ENCODE data around the gene ARHGDIB.

ARHGDIB gene

DNA sequence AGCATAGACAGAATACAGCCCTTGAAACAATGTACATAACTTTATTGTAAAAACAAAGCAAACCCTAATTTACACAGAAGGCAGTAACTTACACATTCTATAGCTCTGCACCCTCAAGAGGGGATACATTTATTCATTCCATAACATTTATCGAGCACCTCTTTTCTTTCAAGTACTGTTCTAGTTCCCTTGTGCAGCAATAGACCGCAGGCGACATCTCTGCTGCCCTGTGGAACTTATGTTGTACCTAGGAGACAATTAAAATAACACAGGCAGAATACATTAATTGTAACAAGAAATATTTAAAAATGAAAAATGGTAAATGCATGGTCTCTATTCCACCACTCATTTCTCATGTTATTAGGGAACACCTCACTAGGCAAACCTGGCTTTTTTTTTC lies 1.4 kb upstream of the ARHGDIB start:
- Histone ChIP-seq H3K9me3 (ENCODE audit: low read depth, low read length) (no peaks in the 10 kb centered on the region), H3K4me3 (no peak overlapping the region), H3K36me3 (ENCODE audit: insufficient read depth, low read length) (no peaks in the 10 kb centered on the region), H3K27ac (peak overlapping the region; percentile 93), H3K9ac (ENCODE audit: insufficient read length) (no peak overlapping the region)
- TF ChIP-seq POLR2AphosphoS5 (IDR thresholded peaks at IDR 0.05; ENCODE audit: borderline replicate concordance, low read depth, low read length) (no peak), EZH2 (IDR thresholded peaks at IDR 0.05) (no peak)
- no peak for DNase-seq (ENCODE audit: low read depth, low spot score)

DNA sequence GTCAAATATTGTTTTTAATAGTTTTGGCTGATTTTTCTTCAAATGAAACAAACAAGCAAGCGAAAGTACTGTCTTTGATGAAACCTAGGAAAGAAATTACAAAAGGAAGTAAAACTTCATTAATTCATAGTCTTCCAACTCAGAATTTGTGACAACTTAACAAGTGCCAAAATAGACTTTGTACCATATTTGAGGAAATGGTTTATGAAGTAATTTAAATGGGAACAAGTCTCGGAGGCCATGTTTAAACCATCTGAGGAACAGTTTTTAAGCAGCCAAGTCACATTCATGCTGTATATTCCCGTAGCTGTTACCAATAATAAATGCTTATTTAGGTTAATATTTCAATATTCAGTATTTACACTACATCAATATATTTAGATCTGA lies 745 bp upstream of the ARHGDIB start:
- Histone ChIP-seq H3K9ac (ENCODE audit: insufficient read length) (peak overlapping the region; percentile 57), H3K4me3 (peak overlapping the region; percentile 75), H3K9me3 (ENCODE audit: low read depth, low read length) (no peaks in the 10 kb centered on the region), H3K36me3 (ENCODE audit: insufficient read depth, low read length) (no peaks in the 10 kb centered on the region), H3K27ac (peak overlapping the region; percentile 93)
- DNase-seq (ENCODE audit: low read depth, low spot score) = no peak
- TF ChIP-seq POLR2AphosphoS5 (IDR thresholded peaks at IDR 0.05; ENCODE audit: borderline replicate concordance, low read depth, low read length) = no peak

DNA sequence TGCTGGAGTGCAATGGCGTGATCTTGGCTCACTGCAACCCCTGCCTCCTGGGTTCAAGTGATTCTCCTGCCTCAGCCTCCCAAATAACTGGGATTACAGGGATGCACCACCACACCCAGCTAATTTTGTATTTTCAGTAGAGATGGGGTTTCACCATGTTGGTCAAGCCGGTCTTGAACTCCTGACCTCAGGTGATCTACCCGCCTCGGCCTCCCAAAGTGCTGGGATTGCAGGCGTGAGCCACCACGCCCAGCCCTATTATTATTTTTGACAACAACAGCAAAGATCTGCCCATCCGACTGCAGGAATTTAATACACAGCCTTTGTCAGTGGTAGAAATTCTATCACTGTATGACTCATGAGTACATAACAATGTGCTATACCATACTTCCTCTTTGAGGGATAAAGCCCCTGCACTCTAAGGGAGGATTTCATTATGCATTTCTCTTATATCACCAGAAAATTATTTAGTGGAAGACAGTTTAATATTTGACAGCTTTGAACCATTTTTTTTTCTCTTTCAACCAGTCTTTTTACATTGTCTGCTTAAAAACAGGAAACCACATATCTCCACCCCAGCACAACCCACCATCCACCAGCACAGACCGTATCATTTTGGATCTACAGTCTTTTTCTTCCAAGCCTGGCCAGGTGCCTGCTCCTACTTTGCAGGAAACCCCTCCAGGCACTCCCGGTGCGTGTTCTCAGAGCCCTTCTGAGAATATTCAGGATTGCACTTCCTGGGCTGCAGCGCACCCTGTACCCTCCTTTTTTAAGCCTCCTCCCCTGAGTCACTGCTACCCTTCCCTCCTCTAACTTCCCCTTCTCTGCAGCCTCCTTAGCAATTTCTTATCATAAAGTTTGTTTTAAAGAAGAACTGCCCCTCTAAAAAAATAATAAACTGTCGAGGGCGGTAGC lies 594 bp downstream of the ARHGDIB start:
- TF ChIP-seq FOXP2 (optimal IDR thresholded peaks at IDR 0.05; ENCODE audit: control extremely low read depth, extremely low read length, insufficient read depth) = no peak
- no peak; the same call in 1 of the 2 replicates for TF ChIP-seq POLR2AphosphoS5 (IDR thresholded peaks at IDR 0.05; ENCODE audit: borderline replicate concordance, low read depth, low read length)
- no peak for TF ChIP-seq EZH2 (IDR thresholded peaks at IDR 0.05)
- Histone ChIP-seq H3K9me3 (ENCODE audit: low read depth, low read length) (no peaks in the 10 kb centered on the region), H3K36me3 (ENCODE audit: insufficient read depth, low read length) (no peaks in the 10 kb centered on the region), H3K27ac (peak overlapping the region; percentile 93), H3K9ac (ENCODE audit: insufficient read length) (peak overlapping the region; percentile 36), H3K4me3 (peak overlapping the region; percentile 75)
- peak; percentile 94 for DNase-seq (ENCODE audit: low read depth, low spot score)

DNA sequence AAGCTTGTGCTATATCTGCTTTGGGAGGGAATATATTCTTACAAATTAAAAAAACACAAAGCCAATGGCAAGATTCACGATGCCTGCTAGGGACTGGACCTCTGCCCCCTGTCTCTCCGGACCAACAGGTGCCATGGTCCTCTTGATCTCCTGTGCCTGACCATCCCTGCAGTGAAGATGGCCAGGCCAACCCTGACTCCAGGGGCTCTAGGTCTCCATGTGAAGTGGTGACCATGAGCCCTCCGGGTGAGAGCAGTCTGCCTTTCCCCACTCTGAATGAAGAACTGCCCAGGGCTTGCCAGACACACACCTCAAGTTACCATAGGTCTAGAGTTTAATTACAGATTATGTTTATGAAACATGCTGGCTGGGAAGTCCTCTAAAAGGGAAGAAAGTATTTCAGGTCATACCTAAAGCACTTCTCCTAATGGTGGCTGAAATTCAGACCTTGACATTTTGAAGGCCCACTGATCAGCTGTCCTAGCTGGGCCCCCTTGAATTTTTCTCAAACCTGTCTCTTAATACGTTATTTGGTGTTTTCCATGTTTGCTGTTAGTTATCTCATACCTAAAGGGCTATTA lies 1.4 kb downstream of the ARHGDIB start:
- no peak overlapping the region for H3K9ac ChIP-seq (ENCODE audit: insufficient read length)

DNA sequence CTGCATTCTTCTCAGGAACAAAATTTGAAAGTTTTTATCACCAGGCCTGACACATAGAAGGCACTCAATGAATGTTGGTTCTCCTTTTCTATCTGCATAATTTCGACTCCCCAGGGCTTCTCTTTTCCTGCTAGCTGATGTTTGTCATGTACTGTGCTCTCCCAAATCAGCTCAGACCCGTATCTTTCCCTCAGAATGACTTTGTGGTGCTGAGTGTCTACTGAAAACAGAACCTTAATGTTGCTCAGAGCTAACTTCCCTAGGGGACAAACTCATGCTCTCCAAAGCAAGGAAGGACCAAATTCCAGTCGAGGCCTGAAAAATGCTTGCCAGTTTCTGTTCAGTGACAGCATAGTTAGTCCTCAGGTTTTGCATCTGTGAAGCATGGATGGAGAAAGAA lies 1.9 kb downstream of the ARHGDIB start:
- H3K36me3 ChIP-seq (ENCODE audit: insufficient read depth, low read length) = no peaks in the 10 kb centered on the region
- TF ChIP-seq EZH2 (IDR thresholded peaks at IDR 0.05) (no peak), POLR2AphosphoS5 (IDR thresholded peaks at IDR 0.05; ENCODE audit: borderline replicate concordance, low read depth, low read length) (no peak)
- no peak for DNase-seq (ENCODE audit: low read depth, low spot score)
- H3K4me3 ChIP-seq = no peak overlapping the region
- H3K9me3 ChIP-seq (ENCODE audit: low read depth, low read length) = no peaks in the 10 kb centered on the region
- no peak overlapping the region for H3K9ac ChIP-seq (ENCODE audit: insufficient read length)
- peak overlapping the region; percentile 93 for H3K27ac ChIP-seq

More for the DNA sequence above, 1.4 kb downstream of the ARHGDIB start:
- no peak for TF ChIP-seq POLR2AphosphoS5 (IDR thresholded peaks at IDR 0.05; ENCODE audit: borderline replicate concordance, low read depth, low read length)
- TF ChIP-seq FOXP2 (optimal IDR thresholded peaks at IDR 0.05; ENCODE audit: control extremely low read depth, extremely low read length, insufficient read depth) = no peak
- TF ChIP-seq EZH2 (IDR thresholded peaks at IDR 0.05) = no peak
- no peaks in the 10 kb centered on the region for H3K36me3 ChIP-seq (ENCODE audit: insufficient read depth, low read length)
- peak overlapping the region; percentile 93 for H3K27ac ChIP-seq
- H3K4me3 ChIP-seq = peak overlapping the region; percentile 14; the same call in 1 of the 2 replicates
- H3K9me3 ChIP-seq (ENCODE audit: low read depth, low read length) = no peaks in the 10 kb centered on the region
- DNase-seq (ENCODE audit: low read depth, low spot score) = no peak

DNA sequence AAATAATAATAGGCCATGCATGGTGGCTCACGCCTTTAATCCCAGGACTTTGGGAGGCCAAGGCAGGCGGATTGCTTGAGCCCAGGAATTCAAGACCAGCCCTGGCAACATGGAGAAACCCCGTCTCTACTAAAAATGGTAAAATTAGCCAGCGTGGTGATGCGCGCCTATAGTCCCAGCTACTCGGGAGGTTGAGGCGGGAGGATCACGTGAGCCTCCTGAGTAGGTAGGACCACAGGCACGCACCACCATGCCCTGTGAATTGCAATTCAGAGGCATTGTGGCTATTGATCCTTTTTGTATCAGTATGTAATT lies 2.3 kb downstream of the ARHGDIB start:
- Histone ChIP-seq H3K9ac (ENCODE audit: insufficient read length) (no peak overlapping the region), H3K9me3 (ENCODE audit: low read depth, low read length) (no peaks in the 10 kb centered on the region), H3K36me3 (ENCODE audit: insufficient read depth, low read length) (no peaks in the 10 kb centered on the region), H3K4me3 (no peak overlapping the region), H3K27ac (no peak overlapping the region)
- TF ChIP-seq POLR2AphosphoS5 (IDR thresholded peaks at IDR 0.05; ENCODE audit: borderline replicate concordance, low read depth, low read length) (no peak), FOXP2 (optimal IDR thresholded peaks at IDR 0.05; ENCODE audit: control extremely low read depth, extremely low read length, insufficient read depth) (no peak), EZH2 (IDR thresholded peaks at IDR 0.05) (no peak)
- DNase-seq (ENCODE audit: low read depth, low spot score) = no peak

DNA sequence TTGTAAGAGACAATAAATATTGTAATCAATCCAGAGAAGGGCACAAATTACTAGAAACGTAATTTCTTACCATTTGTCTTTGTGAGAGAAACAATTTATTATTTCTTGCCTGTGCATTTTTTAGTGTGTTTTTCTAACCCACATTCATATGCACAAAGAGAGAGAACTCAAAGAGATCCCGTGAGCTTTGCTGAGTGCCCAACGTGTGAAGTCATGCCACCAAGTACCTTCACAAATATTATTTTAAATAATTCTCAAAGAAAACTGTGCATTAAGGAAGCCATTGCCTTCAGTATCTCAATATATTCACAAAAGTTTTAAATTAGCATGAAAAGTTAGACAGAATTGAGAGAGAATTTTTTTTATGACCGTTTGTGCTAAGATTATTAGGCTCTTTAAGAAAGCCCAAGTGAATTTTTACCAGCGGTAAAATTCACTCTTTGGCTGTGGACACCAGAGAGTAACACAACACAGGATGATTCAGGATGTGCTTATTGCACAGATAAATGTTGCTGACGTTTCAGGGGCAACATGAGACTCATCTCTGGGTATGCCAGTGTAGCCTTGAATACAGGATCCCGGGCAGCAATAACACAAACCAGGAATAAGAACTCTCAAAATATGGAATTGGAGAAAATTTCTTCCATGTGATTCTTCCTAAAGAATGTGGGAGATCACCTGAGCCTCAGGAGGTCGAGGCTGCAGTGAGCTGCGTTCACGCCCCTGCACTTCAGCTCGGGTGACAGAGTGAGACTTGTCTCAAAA lies 2.9 kb downstream of the ARHGDIB start:
- Histone ChIP-seq H3K27ac (peak overlapping the region; percentile 63), H3K9ac (ENCODE audit: insufficient read length) (no peak overlapping the region), H3K4me3 (no peak overlapping the region), H3K36me3 (ENCODE audit: insufficient read depth, low read length) (no peaks in the 10 kb centered on the region), H3K9me3 (ENCODE audit: low read depth, low read length) (no peaks in the 10 kb centered on the region)
- TF ChIP-seq FOXP2 (optimal IDR thresholded peaks at IDR 0.05; ENCODE audit: control extremely low read depth, extremely low read length, insufficient read depth) (no peak), EZH2 (IDR thresholded peaks at IDR 0.05) (no peak)
- no peak for DNase-seq (ENCODE audit: low read depth, low spot score)

DNA sequence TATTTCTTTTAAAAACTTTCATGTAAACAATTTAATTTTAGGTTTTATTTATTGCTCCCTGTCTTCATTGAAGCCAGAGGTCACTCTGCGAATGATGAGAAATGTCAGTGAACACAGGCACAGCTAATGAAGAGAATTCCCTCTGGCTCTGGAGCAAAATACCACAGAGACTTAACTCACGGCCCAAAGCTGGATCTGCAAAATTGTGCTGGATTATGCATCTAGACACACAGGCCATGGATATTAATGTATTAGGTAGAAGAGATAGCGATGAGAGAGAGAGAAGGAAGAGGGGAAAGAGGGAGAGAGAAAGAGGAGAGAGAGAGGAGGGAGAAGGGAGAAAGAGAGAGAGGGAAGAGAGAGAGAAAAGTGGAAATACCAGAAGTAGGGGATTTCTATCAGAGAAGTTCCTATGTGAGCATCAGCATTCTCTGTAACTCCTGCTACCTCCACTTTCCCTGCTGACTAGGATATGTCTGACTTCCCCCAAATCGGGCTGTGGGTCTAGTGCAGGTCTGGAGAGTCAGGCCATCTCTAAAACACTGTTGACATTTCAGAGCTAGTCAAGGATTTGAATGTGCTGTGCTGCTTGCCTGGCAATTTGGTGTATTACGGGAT lies 3.7 kb downstream of the ARHGDIB start:
- Histone ChIP-seq H3K9me3 (ENCODE audit: low read depth, low read length) (no peaks in the 10 kb centered on the region), H3K27ac (peak overlapping the region; percentile 63), H3K9ac (ENCODE audit: insufficient read length) (no peak overlapping the region), H3K4me3 (no peak overlapping the region), H3K36me3 (ENCODE audit: insufficient read depth, low read length) (no peaks in the 10 kb centered on the region)
- DNase-seq (ENCODE audit: low read depth, low spot score) = no peak
- TF ChIP-seq POLR2AphosphoS5 (IDR thresholded peaks at IDR 0.05; ENCODE audit: borderline replicate concordance, low read depth, low read length) (no peak), EZH2 (IDR thresholded peaks at IDR 0.05) (no peak), FOXP2 (optimal IDR thresholded peaks at IDR 0.05; ENCODE audit: control extremely low read depth, extremely low read length, insufficient read depth) (no peak)
